ENCODE results near the gene ZCCHC18. TPM values are rescaled to one million over a fixed set of nuclear protein-coding genes. Genes with fewer than 3 reads are reported as not detected.

The ZCCHC18 gene
- total and polyA plus RNA-seq, 3 experiments from 2014 or later = 2.9 to 7.0 (median 3.1) TPM

GRCh38 chrX:104135677-104136076, 23.4 kb downstream of the ZCCHC18 start:
- Mint-ChIP-seq H3K36me3 (peaks cover 0 to 18% (median 0%) of the 10 kb centered on the region in 3 donors), H3K4me1 (peaks cover 22 to 34% (median 30%) of the 10 kb centered on the region in 3 donors), H3K27me3 (peaks cover 0 to 7% of the 10 kb centered on the region in 2 donors), H3K9me3 (no peaks in the 10 kb centered on the region), H3K4me3 (peak overlapping the region in 1 of 7 donors; percentile 2), H3K27ac (peak overlapping the region in 4 of 8 donors; percentile 3 to 73 (median 8))
- Histone ChIP-seq H3K27me3 (ENCODE audit: insufficient read depth, low read length, poor library complexity, severe bottlenecking) (no peaks in the 10 kb centered on the region), H3K4me3 (ENCODE audit: low read length) (no peak overlapping the region), H3K4me1 (ENCODE audit: insufficient read depth, low read length) (peaks cover 13% of the 10 kb centered on the region), H3K36me3 (ENCODE audit: insufficient read depth, low read length) (no peaks in the 10 kb centered on the region), H3K27ac (ENCODE audit: low read depth, low read length) (no peak overlapping the region), H3K9me3 (ENCODE audit: low read length) (no peaks in the 10 kb centered on the region)
- no peak for DNase-seq
- ChIA-PET CTCF (interaction anchor here (0.6 to 2.2 kb wide), 5 partner anchors 11 to 35 kb away, joined by 3 to 14 read pairs (median 4); no protein-coding TSS in a partner anchor), POLR2A (no interaction called here)

- ChIA-PET CTCF (interaction anchor here (0.8 to 2.2 kb wide), 8 partner anchors 11 to 292 kb away, joined by 3 to 14 read pairs (median 4); partner anchors contain the start of gene SLC25A53), POLR2A (no interaction called here)
- Mint-ChIP-seq H3K27me3 (peaks cover 0 to 7% of the 10 kb centered on the region in 2 donors), H3K36me3 (peaks cover 0 to 12% (median 0%) of the 10 kb centered on the region in 3 donors), H3K9me3 (no peaks in the 10 kb centered on the region), H3K27ac (peak overlapping the region in 1 of 8 donors; percentile 20), H3K4me3 (peak overlapping the region in 1 of 7 donors; percentile 14), H3K4me1 (peaks cover 22 to 34% (median 30%) of the 10 kb centered on the region in 3 donors)
- H3K27ac ChIP-seq (ENCODE audit: low read depth, low read length) = no peak overlapping the region
- no peak overlapping the region for H3K4me3 ChIP-seq (ENCODE audit: low read length)
- no peaks in the 10 kb centered on the region for H3K9me3 ChIP-seq (ENCODE audit: low read length)
- H3K36me3 ChIP-seq (ENCODE audit: insufficient read depth, low read length) = no peaks in the 10 kb centered on the region
- no peaks in the 10 kb centered on the region for H3K27me3 ChIP-seq (ENCODE audit: insufficient read depth, low read length, poor library complexity, severe bottlenecking)
- peak; percentile 23 to 70 (median 60) for DNase-seq
- H3K4me1 ChIP-seq (ENCODE audit: insufficient read depth, low read length) = peaks cover 13% of the 10 kb centered on the region
These were observed 24.1 kb downstream of the ZCCHC18 start for GRCh38 chrX:104136241-104137019.

- Mint-ChIP-seq H3K27ac (peak overlapping the region in 3 of 8 donors; percentile 3 to 63 (median 15)), H3K4me3 (no peak overlapping the region), H3K27me3 (peaks cover 0 to 3% of the 10 kb centered on the region in 2 donors), H3K36me3 (peaks cover 0 to 10% (median 0%) of the 10 kb centered on the region in 3 donors), H3K4me1 (peaks cover 22 to 39% (median 34%) of the 10 kb centered on the region in 3 donors), H3K9me3 (no peaks in the 10 kb centered on the region)
- ChIA-PET CTCF (interaction anchor here (1.4 to 2.2 kb wide), 5 partner anchors 12 to 293 kb away, joined by 3 to 14 read pairs (median 4); partner anchors contain the start of gene SLC25A53), POLR2A (no interaction called here)
- no peak for DNase-seq
- H3K4me3 ChIP-seq (ENCODE audit: low read length) = no peak overlapping the region
- peaks cover 13% of the 10 kb centered on the region for H3K4me1 ChIP-seq (ENCODE audit: insufficient read depth, low read length)
- H3K36me3 ChIP-seq (ENCODE audit: insufficient read depth, low read length) = no peaks in the 10 kb centered on the region
- no peak overlapping the region for H3K27ac ChIP-seq (ENCODE audit: low read depth, low read length)
- H3K9me3 ChIP-seq (ENCODE audit: low read length) = no peaks in the 10 kb centered on the region
- H3K27me3 ChIP-seq (ENCODE audit: insufficient read depth, low read length, poor library complexity, severe bottlenecking) = no peaks in the 10 kb centered on the region
These were observed 25.2 kb downstream of the ZCCHC18 start for GRCh38 chrX:104137496-104137895.

DNA sequence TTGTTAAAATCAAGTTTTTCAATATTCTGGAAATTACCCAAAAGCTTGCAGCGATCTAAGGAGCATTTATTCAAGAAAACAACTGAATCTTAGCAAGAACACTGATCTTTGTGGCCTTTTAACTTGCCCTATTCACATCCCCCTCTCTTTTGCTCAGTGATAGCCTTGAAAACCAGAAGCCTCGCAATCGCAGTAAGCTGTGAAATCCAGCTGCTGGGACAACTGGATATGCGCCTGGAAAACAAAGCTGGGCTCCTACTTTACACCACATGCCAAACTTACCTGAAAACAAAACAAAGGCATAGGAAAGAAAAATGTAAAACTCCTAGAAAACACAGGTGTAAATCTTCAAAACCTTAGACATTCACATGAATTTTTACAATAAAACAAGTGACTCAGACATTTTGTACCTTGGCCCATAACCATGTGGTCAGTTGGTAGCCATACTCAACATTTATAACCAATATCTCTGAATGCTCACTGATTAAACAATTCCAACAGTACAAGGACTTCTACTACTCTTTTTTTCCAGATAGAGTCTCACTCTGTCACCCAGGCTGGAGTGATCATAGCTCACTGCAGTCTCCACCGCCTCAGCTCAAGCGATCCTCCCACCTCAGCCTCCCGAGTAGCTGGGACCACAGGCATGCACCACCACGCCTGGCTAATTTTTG, 28.9 kb downstream of the ZCCHC18 start:
- POLR2A ChIA-PET = no interaction called here
- H3K4me1 Mint-ChIP-seq = peaks cover 14 to 42% (median 39%) of the 10 kb centered on the region in 3 donors
- H3K4me3 Mint-ChIP-seq = no peak overlapping the region
- H3K36me3 Mint-ChIP-seq = peaks cover 0 to 14% (median 0%) of the 10 kb centered on the region in 3 donors
- H3K27me3 Mint-ChIP-seq = peaks cover 0 to 3% of the 10 kb centered on the region in 2 donors
- Histone ChIP-seq H3K4me3 (ENCODE audit: low read length) (no peak overlapping the region), H3K4me1 (ENCODE audit: insufficient read depth, low read length) (peaks cover 2% of the 10 kb centered on the region), H3K27me3 (ENCODE audit: insufficient read depth, low read length, poor library complexity, severe bottlenecking) (no peaks in the 10 kb centered on the region), H3K9me3 (ENCODE audit: low read length) (no peaks in the 10 kb centered on the region), H3K27ac (ENCODE audit: low read depth, low read length) (no peak overlapping the region), H3K36me3 (ENCODE audit: insufficient read depth, low read length) (no peaks in the 10 kb centered on the region)
- H3K9me3 Mint-ChIP-seq = no peaks in the 10 kb centered on the region
- no peak for DNase-seq
- peak overlapping the region in 1 of 8 donors; percentile 51 for H3K27ac Mint-ChIP-seq
- CTCF ChIA-PET = no interaction called here

DNA sequence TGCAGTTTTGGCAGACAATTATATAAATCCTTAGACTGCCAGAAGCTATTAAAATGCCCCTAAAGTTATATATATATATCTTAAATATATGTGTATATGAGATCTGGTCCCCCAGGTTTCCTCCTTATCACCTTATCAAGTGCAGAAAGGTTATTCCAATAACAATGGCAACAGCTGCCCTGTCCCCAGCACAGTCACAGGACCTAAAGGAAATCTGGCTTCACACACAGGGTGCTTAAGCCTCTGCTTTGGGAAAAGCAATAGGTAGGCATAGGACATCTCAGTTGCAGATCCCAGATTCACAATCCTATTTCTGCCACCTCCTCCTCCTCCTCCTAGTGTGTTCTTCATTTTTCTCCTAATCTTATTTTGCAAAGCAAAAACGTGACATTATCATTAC, 38.7 kb downstream of the ZCCHC18 start:
- no peaks in the 10 kb centered on the region for H3K9me3 ChIP-seq (ENCODE audit: low read length)
- Mint-ChIP-seq H3K9me3 (no peaks in the 10 kb centered on the region), H3K36me3 (peaks cover 0 to 8% (median 0%) of the 10 kb centered on the region in 3 donors), H3K27me3 (peaks cover 0 to 3% of the 10 kb centered on the region in 2 donors), H3K4me3 (no peak overlapping the region), H3K27ac (no peak overlapping the region), H3K4me1 (peaks cover 9 to 23% (median 10%) of the 10 kb centered on the region in 3 donors)
- peaks cover 4% of the 10 kb centered on the region for H3K4me1 ChIP-seq (ENCODE audit: insufficient read depth, low read length)
- DNase-seq = no peak
- POLR2A ChIA-PET = no interaction called here
- CTCF ChIA-PET = interaction anchor here (1.2 to 1.5 kb wide), 2 partner anchors 15 to 38 kb away, joined by 4 read pairs; no protein-coding TSS in a partner anchor
- H3K27ac ChIP-seq (ENCODE audit: low read depth, low read length) = no peak overlapping the region
- H3K4me3 ChIP-seq (ENCODE audit: low read length) = no peak overlapping the region
- no peaks in the 10 kb centered on the region for H3K36me3 ChIP-seq (ENCODE audit: insufficient read depth, low read length)
- H3K27me3 ChIP-seq (ENCODE audit: insufficient read depth, low read length, poor library complexity, severe bottlenecking) = no peaks in the 10 kb centered on the region

GRCh38 chrX:104156630-104157529, 44.6 kb downstream of the ZCCHC18 start, which contains the start of gene SLC25A53:
Gene SLC25A53, minus strand, starts transcription at chrX:104157009. Its CDS starts 51,752 bp downstream, at chrX:104105257.
- Mint-ChIP-seq H3K4me1 (peaks cover 14 to 28% (median 15%) of the 10 kb centered on the region in 3 donors), H3K36me3 (peaks cover 0 to 14% (median 0%) of the 10 kb centered on the region in 3 donors), H3K27ac (peak within 1 kb of the TSS; percentile 88 to 100 (median 100)), H3K4me3 (peak within 1 kb of the TSS; percentile 88 to 100 (median 97)), H3K9me3 (no peaks in the 10 kb centered on the region), H3K27me3 (peaks cover 0 to 9% of the 10 kb centered on the region in 2 donors)
- CTCF ChIA-PET = interaction anchor here (1.2 to 1.6 kb wide), 4 partner anchors 9 to 44 kb away, joined by 3 to 14 read pairs (median 6); partner anchors contain the start of gene FAM199X
- Histone ChIP-seq H3K4me3 (ENCODE audit: low read length) (peak within 1 kb of the TSS; percentile 75), H3K27ac (ENCODE audit: low read depth, low read length) (peak within 1 kb of the TSS; percentile 95), H3K9me3 (ENCODE audit: low read length) (no peaks in the 10 kb centered on the region), H3K4me1 (ENCODE audit: insufficient read depth, low read length) (peaks cover 4% of the 10 kb centered on the region), H3K27me3 (ENCODE audit: insufficient read depth, low read length, poor library complexity, severe bottlenecking) (no peaks in the 10 kb centered on the region), H3K36me3 (ENCODE audit: insufficient read depth, low read length) (no peaks in the 10 kb centered on the region)
- DNase-seq = peak; percentile 57 to 83 (median 78)
- POLR2A ChIA-PET = interaction anchor here (1.2 to 1.8 kb wide), 4 partner anchors 9 to 552 kb away, joined by 3 to 19 read pairs (median 8); partner anchors contain the start of genes FAM199X, MORF4L2 and ZCCHC18

Measured in CD8-positive, alpha-beta memory T cell (primary cell).